ENCODE results near the gene YEATS2. TPM values are rescaled to one million over a fixed set of nuclear protein-coding genes. Genes with fewer than 3 reads are reported as not detected.

YEATS2 gene
- polyA plus RNA-seq, 1 donor (not counting 4 experiments of a cell fraction or from before 2014, with no cell fraction given) = 21.7 TPM

DNA sequence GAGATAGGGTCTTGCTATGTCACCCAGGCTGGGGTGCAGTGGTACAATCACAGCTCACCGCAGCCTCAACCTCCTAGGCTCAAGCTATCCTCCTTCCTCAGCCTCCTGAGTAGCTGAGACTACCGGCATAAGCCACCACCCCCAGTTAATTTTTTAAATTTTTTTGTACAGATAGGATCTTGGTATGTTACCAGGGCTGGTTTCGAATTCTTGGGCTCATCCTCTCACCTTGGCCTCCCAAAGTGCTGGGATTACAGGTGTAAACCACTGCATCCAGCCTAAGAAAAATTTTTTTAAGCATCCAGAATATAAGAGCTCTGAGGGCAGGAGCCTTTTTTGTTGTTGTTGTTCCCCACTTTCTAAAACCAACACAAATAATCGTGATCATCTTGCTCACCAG lies 142.2 kb downstream of the YEATS2 start:
- Histone ChIP-seq H3K27me3 (ENCODE audit: control insufficient read depth, extremely low read depth, insufficient read depth, low read length) (no peaks in the 10 kb centered on the region), H4K20me1 (ENCODE audit: control insufficient read depth, extremely low read depth, insufficient read depth, low read length) (no peaks in the 10 kb centered on the region), H3K4me2 (ENCODE audit: control insufficient read depth, extremely low read depth, insufficient read depth, low read depth, low read length) (no peak overlapping the region), H3K4me3 (ENCODE audit: control insufficient read depth in 2 of 3, extremely low read depth in 1 of 3, insufficient read depth in 2 of 3, low read depth in 1 of 3, low read length in 3 of 3) (no peak overlapping the region), H3K9ac (ENCODE audit: control insufficient read depth, extremely low read depth, insufficient read depth, low read length) (no peak overlapping the region), H3K27ac (ENCODE audit: control insufficient read depth, insufficient read depth, low read length) (no peak overlapping the region), H3K9me1 (ENCODE audit: control insufficient read depth, extremely low read depth, insufficient read depth, low read length) (no peaks in the 10 kb centered on the region), H3K79me2 (ENCODE audit: control insufficient read depth, insufficient read depth, low read length) (no peaks in the 10 kb centered on the region), H3K9me3 (ENCODE audit: control insufficient read depth, low read depth, low read length) (no peaks in the 10 kb centered on the region), H2AFZ (ENCODE audit: control insufficient read depth, low read length) (no peak overlapping the region), H3K36me3 (ENCODE audit: control insufficient read depth in 2 of 2, extremely low read depth in 1 of 2, insufficient read depth in 2 of 2, low read length in 2 of 2) (peaks cover 8 to 14% of the 10 kb centered on the region in 2 experiments), H3K4me1 (ENCODE audit: control insufficient read depth, extremely low read depth, insufficient read depth, low read length) (peaks cover 4% of the 10 kb centered on the region)
- FAIRE-seq (no peak), DNase-seq (ENCODE audit: low read depth, low spot score) (no peak)
- TF ChIP-seq, protein P1, sequence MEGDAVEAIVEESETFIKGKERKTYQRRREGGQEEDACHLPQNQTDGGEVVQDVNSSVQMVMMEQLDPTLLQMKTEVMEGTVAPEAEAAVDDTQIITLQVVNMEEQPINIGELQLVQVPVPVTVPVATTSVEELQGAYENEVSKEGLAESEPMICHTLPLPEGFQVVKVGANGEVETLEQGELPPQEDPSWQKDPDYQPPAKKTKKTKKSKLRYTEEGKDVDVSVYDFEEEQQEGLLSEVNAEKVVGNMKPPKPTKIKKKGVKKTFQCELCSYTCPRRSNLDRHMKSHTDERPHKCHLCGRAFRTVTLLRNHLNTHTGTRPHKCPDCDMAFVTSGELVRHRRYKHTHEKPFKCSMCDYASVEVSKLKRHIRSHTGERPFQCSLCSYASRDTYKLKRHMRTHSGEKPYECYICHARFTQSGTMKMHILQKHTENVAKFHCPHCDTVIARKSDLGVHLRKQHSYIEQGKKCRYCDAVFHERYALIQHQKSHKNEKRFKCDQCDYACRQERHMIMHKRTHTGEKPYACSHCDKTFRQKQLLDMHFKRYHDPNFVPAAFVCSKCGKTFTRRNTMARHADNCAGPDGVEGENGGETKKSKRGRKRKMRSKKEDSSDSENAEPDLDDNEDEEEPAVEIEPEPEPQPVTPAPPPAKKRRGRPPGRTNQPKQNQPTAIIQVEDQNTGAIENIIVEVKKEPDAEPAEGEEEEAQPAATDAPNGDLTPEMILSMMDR (optimal IDR thresholded peaks at IDR 0.05 in 1 of 3, IDR thresholded peaks at IDR 0.05 in 1 of 3, conservative IDR thresholded peaks at IDR 0.05 in 1 of 3; ENCODE audit: extremely low read depth in 1 of 3, insufficient read depth in 2 of 3, low read length in 3 of 3) = no peak
- no peak for TF ChIP-seq EZH2 (IDR thresholded peaks at IDR 0.05; ENCODE audit: low read length)
- dilution Hi-C loops (cut with MboI; ENCODE audit: extremely low pct_ligation_motif_present, low sequenced_read_pairs) = no loop called here

DNA sequence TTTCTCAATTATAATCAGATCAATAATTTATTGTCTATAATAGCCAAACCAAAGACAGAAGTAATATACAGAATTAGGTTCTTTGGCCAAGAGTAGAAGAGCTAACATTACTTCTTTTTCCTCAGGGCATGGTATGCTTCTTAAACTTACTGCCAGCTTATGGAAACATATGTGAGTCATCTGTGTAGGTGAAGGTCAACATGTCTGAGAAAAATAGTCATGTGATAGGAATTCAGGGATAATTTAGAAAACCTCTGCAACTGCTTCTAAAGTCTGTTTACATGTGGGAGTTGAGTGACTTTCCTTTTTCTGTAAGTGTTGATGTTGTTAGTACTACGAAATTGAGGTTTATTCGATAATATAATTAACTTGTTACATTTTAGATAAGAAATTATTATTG lies 147.0 kb downstream of the YEATS2 start:
- H3K79me2 ChIP-seq (ENCODE audit: control insufficient read depth, insufficient read depth, low read length) = no peaks in the 10 kb centered on the region
- FAIRE-seq = peak; percentile 84
- no peaks in the 10 kb centered on the region for H3K9me3 ChIP-seq (ENCODE audit: control insufficient read depth, low read depth, low read length)
- peaks cover 16% of the 10 kb centered on the region for H3K4me1 ChIP-seq (ENCODE audit: control insufficient read depth, extremely low read depth, insufficient read depth, low read length)
- H3K9me1 ChIP-seq (ENCODE audit: control insufficient read depth, extremely low read depth, insufficient read depth, low read length) = no peaks in the 10 kb centered on the region
- DNase-seq (ENCODE audit: low read depth, low spot score) = peak; percentile 50
- H4K20me1 ChIP-seq (ENCODE audit: control insufficient read depth, extremely low read depth, insufficient read depth, low read length) = no peaks in the 10 kb centered on the region
- peaks cover 9 to 11% of the 10 kb centered on the region in 2 experiments for H3K36me3 ChIP-seq (ENCODE audit: control insufficient read depth in 2 of 2, extremely low read depth in 1 of 2, insufficient read depth in 2 of 2, low read length in 2 of 2)
- no peak overlapping the region for H3K9ac ChIP-seq (ENCODE audit: control insufficient read depth, extremely low read depth, insufficient read depth, low read length)
- TF ChIP-seq, protein P1 (optimal IDR thresholded peaks at IDR 0.05 in 1 of 3, IDR thresholded peaks at IDR 0.05 in 1 of 3, conservative IDR thresholded peaks at IDR 0.05 in 1 of 3; ENCODE audit: extremely low read depth in 1 of 3, insufficient read depth in 2 of 3, low read length in 3 of 3) = no peak
- TF ChIP-seq EZH2 (IDR thresholded peaks at IDR 0.05; ENCODE audit: low read length) = no peak
- no peak overlapping the region for H2AFZ ChIP-seq (ENCODE audit: control insufficient read depth, low read length)
- H3K4me3 ChIP-seq (ENCODE audit: control insufficient read depth in 2 of 3, extremely low read depth in 1 of 3, insufficient read depth in 2 of 3, low read depth in 1 of 3, low read length in 3 of 3) = no peak overlapping the region
- peak overlapping the region; percentile 61 for H3K27ac ChIP-seq (ENCODE audit: control insufficient read depth, insufficient read depth, low read length)
- no peaks in the 10 kb centered on the region for H3K27me3 ChIP-seq (ENCODE audit: control insufficient read depth, extremely low read depth, insufficient read depth, low read length)
- dilution Hi-C loops (cut with MboI; ENCODE audit: extremely low pct_ligation_motif_present, low sequenced_read_pairs) = no loop called here
- peak overlapping the region; percentile 68 for H3K4me2 ChIP-seq (ENCODE audit: control insufficient read depth, extremely low read depth, insufficient read depth, low read depth, low read length)
